Measurements from ENCODE around the gene LDLRAD4.

The LDLRAD4 gene

GRCh38 chr18:13316063-13316462 is 97.5 kb downstream of the LDLRAD4 start:
- no peaks in the 10 kb centered on the region for H3K27me3 ChIP-seq (ENCODE audit: control insufficient read depth, insufficient read depth, low read length)
- no peaks in the 10 kb centered on the region for H3K36me3 ChIP-seq (ENCODE audit: control insufficient read depth, insufficient read depth, low read length)
- H3K27ac ChIP-seq (ENCODE audit: low read depth, low read length), result no peak overlapping the region
- peaks cover 24% of the 10 kb centered on the region for H3K9me3 ChIP-seq (ENCODE audit: control insufficient read depth, insufficient read depth, low read depth, low read length)
- no peak overlapping the region for H3K9ac ChIP-seq (ENCODE audit: low read length)
- no peaks in the 10 kb centered on the region for H3K4me1 ChIP-seq (ENCODE audit: control insufficient read depth, insufficient read depth, low read length)
- H3K4me3 ChIP-seq (ENCODE audit: low read depth, low read length), result no peak overlapping the region

GRCh38 chr18:13317801-13318200 is 99.2 kb downstream of the LDLRAD4 start:
- Histone ChIP-seq H3K9ac (ENCODE audit: low read length) (no peak overlapping the region), H3K4me1 (ENCODE audit: control insufficient read depth, insufficient read depth, low read length) (no peaks in the 10 kb centered on the region), H3K27me3 (ENCODE audit: control insufficient read depth, insufficient read depth, low read length) (no peaks in the 10 kb centered on the region), H3K36me3 (ENCODE audit: control insufficient read depth, insufficient read depth, low read length) (no peaks in the 10 kb centered on the region), H3K4me3 (ENCODE audit: low read depth, low read length) (no peak overlapping the region), H3K9me3 (ENCODE audit: control insufficient read depth, insufficient read depth, low read depth, low read length) (peaks cover 24% of the 10 kb centered on the region), H3K27ac (ENCODE audit: low read depth, low read length) (no peak overlapping the region)

- no peaks in the 10 kb centered on the region for H3K27me3 ChIP-seq (ENCODE audit: control insufficient read depth, insufficient read depth, low read length)
- no peak overlapping the region for H3K27ac ChIP-seq (ENCODE audit: low read depth, low read length)
- no peaks in the 10 kb centered on the region for H3K4me1 ChIP-seq (ENCODE audit: control insufficient read depth, insufficient read depth, low read length)
- no peak overlapping the region for H3K4me3 ChIP-seq (ENCODE audit: low read depth, low read length)
- H3K9me3 ChIP-seq (ENCODE audit: control insufficient read depth, insufficient read depth, low read depth, low read length), result peaks cover 24% of the 10 kb centered on the region
- H3K36me3 ChIP-seq (ENCODE audit: control insufficient read depth, insufficient read depth, low read length), result no peaks in the 10 kb centered on the region
- no peak overlapping the region for H3K9ac ChIP-seq (ENCODE audit: low read length)
Measured at GRCh38 chr18:13318731-13319501, 100.4 kb downstream of the LDLRAD4 start.

- Histone ChIP-seq H3K9me3 (ENCODE audit: control insufficient read depth, insufficient read depth, low read depth, low read length) (peaks cover 20% of the 10 kb centered on the region), H3K4me3 (ENCODE audit: low read depth, low read length) (no peak overlapping the region), H3K36me3 (ENCODE audit: control insufficient read depth, insufficient read depth, low read length) (no peaks in the 10 kb centered on the region)
Measured at GRCh38 chr18:13319629-13320028, 101.1 kb downstream of the LDLRAD4 start.

GRCh38 chr18:13320096-13320495 is 101.5 kb downstream of the LDLRAD4 start:
- Histone ChIP-seq H3K27me3 (ENCODE audit: control insufficient read depth, insufficient read depth, low read length) (no peaks in the 10 kb centered on the region), H3K36me3 (ENCODE audit: control insufficient read depth, insufficient read depth, low read length) (no peaks in the 10 kb centered on the region), H3K4me3 (ENCODE audit: low read depth, low read length) (no peak overlapping the region), H3K27ac (ENCODE audit: low read depth, low read length) (no peak overlapping the region), H3K9me3 (ENCODE audit: control insufficient read depth, insufficient read depth, low read depth, low read length) (peaks cover 15% of the 10 kb centered on the region), H3K4me1 (ENCODE audit: control insufficient read depth, insufficient read depth, low read length) (peaks cover 4% of the 10 kb centered on the region; the same call in 1 of the 2 replicates), H3K9ac (ENCODE audit: low read length) (no peak overlapping the region)

More at GRCh38 chr18:13319629-13320028, 101.1 kb downstream of the LDLRAD4 start:
- Histone ChIP-seq H3K27me3 (ENCODE audit: control insufficient read depth, insufficient read depth, low read length) (no peaks in the 10 kb centered on the region), H3K27ac (ENCODE audit: low read depth, low read length) (no peak overlapping the region), H3K4me1 (ENCODE audit: control insufficient read depth, insufficient read depth, low read length) (no peaks in the 10 kb centered on the region), H3K9ac (ENCODE audit: low read length) (no peak overlapping the region)

- Histone ChIP-seq H3K27ac (ENCODE audit: low read depth, low read length) (no peak overlapping the region), H3K9ac (ENCODE audit: low read length) (no peak overlapping the region), H3K36me3 (ENCODE audit: control insufficient read depth, insufficient read depth, low read length) (no peaks in the 10 kb centered on the region)
Measured at GRCh38 chr18:13320891-13321425, 102.4 kb downstream of the LDLRAD4 start.

GRCh38 chr18:13321923-13322322 is 103.4 kb downstream of the LDLRAD4 start:
- H3K4me1 ChIP-seq (ENCODE audit: control insufficient read depth, insufficient read depth, low read length), result peaks cover 6% of the 10 kb centered on the region; the same call in 1 of the 2 replicates
- H3K9me3 ChIP-seq (ENCODE audit: control insufficient read depth, insufficient read depth, low read depth, low read length), result peaks cover 2% of the 10 kb centered on the region

More at GRCh38 chr18:13320891-13321425, 102.4 kb downstream of the LDLRAD4 start:
- H3K9me3 ChIP-seq (ENCODE audit: control insufficient read depth, insufficient read depth, low read depth, low read length), result peaks cover 12% of the 10 kb centered on the region
- no peaks in the 10 kb centered on the region for H3K27me3 ChIP-seq (ENCODE audit: control insufficient read depth, insufficient read depth, low read length)
- peaks cover 6% of the 10 kb centered on the region; the same call in 1 of the 2 replicates for H3K4me1 ChIP-seq (ENCODE audit: control insufficient read depth, insufficient read depth, low read length)
- H3K4me3 ChIP-seq (ENCODE audit: low read depth, low read length), result no peak overlapping the region

GRCh38 chr18:13323186-13323585 is 104.6 kb downstream of the LDLRAD4 start:
- Histone ChIP-seq H3K27ac (ENCODE audit: low read depth, low read length) (no peak overlapping the region), H3K36me3 (ENCODE audit: control insufficient read depth, insufficient read depth, low read length) (no peaks in the 10 kb centered on the region), H3K4me1 (ENCODE audit: control insufficient read depth, insufficient read depth, low read length) (peaks cover 6% of the 10 kb centered on the region; the same call in 1 of the 2 replicates), H3K4me3 (ENCODE audit: low read depth, low read length) (no peak overlapping the region), H3K9me3 (ENCODE audit: control insufficient read depth, insufficient read depth, low read depth, low read length) (peaks cover 5% of the 10 kb centered on the region), H3K9ac (ENCODE audit: low read length) (no peak overlapping the region), H3K27me3 (ENCODE audit: control insufficient read depth, insufficient read depth, low read length) (no peaks in the 10 kb centered on the region)

More at GRCh38 chr18:13321923-13322322, 103.4 kb downstream of the LDLRAD4 start:
- no peaks in the 10 kb centered on the region for H3K27me3 ChIP-seq (ENCODE audit: control insufficient read depth, insufficient read depth, low read length)
- H3K27ac ChIP-seq (ENCODE audit: low read depth, low read length), result no peak overlapping the region
- no peaks in the 10 kb centered on the region for H3K36me3 ChIP-seq (ENCODE audit: control insufficient read depth, insufficient read depth, low read length)
- no peak overlapping the region for H3K4me3 ChIP-seq (ENCODE audit: low read depth, low read length)
- H3K9ac ChIP-seq (ENCODE audit: low read length), result no peak overlapping the region

- Histone ChIP-seq H3K27ac (ENCODE audit: low read depth, low read length) (no peak overlapping the region), H3K4me3 (ENCODE audit: low read depth, low read length) (no peak overlapping the region), H3K27me3 (ENCODE audit: control insufficient read depth, insufficient read depth, low read length) (no peaks in the 10 kb centered on the region), H3K9me3 (ENCODE audit: control insufficient read depth, insufficient read depth, low read depth, low read length) (peaks cover 7% of the 10 kb centered on the region), H3K36me3 (ENCODE audit: control insufficient read depth, insufficient read depth, low read length) (no peaks in the 10 kb centered on the region), H3K4me1 (ENCODE audit: control insufficient read depth, insufficient read depth, low read length) (peaks cover 6% of the 10 kb centered on the region; the same call in 1 of the 2 replicates), H3K9ac (ENCODE audit: low read length) (no peak overlapping the region)
Measured at GRCh38 chr18:13324880-13325279, 106.3 kb downstream of the LDLRAD4 start.

GRCh38 chr18:13328213-13328612 is 109.7 kb downstream of the LDLRAD4 start:
- Histone ChIP-seq H3K36me3 (ENCODE audit: control insufficient read depth, insufficient read depth, low read length) (no peaks in the 10 kb centered on the region), H3K4me3 (ENCODE audit: low read depth, low read length) (no peak overlapping the region), H3K27ac (ENCODE audit: low read depth, low read length) (no peak overlapping the region), H3K4me1 (ENCODE audit: control insufficient read depth, insufficient read depth, low read length) (peaks cover 6% of the 10 kb centered on the region; the same call in 1 of the 2 replicates), H3K9ac (ENCODE audit: low read length) (no peak overlapping the region), H3K9me3 (ENCODE audit: control insufficient read depth, insufficient read depth, low read depth, low read length) (peaks cover 7% of the 10 kb centered on the region), H3K27me3 (ENCODE audit: control insufficient read depth, insufficient read depth, low read length) (no peaks in the 10 kb centered on the region)

GRCh38 chr18:13330996-13331395 is 112.4 kb downstream of the LDLRAD4 start:
- Histone ChIP-seq H3K9me3 (ENCODE audit: control insufficient read depth, insufficient read depth, low read depth, low read length) (peaks cover 7% of the 10 kb centered on the region), H3K27ac (ENCODE audit: low read depth, low read length) (no peak overlapping the region), H3K4me3 (ENCODE audit: low read depth, low read length) (no peak overlapping the region), H3K36me3 (ENCODE audit: control insufficient read depth, insufficient read depth, low read length) (no peaks in the 10 kb centered on the region), H3K4me1 (ENCODE audit: control insufficient read depth, insufficient read depth, low read length) (no peaks in the 10 kb centered on the region), H3K27me3 (ENCODE audit: control insufficient read depth, insufficient read depth, low read length) (no peaks in the 10 kb centered on the region), H3K9ac (ENCODE audit: low read length) (no peak overlapping the region)

All from HUES6 (cell line).